Measurements from ENCODE around the gene PFN1.
"Not testable (repeated sequence)": the region's sequence is repeated elsewhere in the genome, so short reads cannot be mapped to it uniquely, and the experiment has no call there.

Gene PFN1

DNA sequence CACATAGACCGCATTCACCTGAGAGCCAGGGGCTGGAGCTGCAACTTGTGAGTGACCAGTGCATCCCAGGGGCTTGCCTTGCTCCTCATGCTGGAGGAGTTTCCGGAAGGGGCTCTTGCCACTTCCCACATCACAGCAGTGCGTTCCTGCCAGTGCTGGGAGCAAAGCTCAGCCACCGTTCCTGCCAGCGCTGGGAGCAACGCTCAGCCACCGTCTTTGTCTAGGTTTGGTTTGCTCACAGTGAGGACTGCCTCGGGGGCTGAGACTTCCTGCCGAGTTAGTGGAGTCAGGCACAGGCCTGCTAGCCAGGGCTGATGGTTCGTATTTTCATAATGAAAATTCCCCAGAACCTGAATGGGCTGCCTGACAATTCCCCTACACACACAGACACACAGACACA lies 40.0 kb downstream of the PFN1 start:
- Mint-ChIP-seq H3K27me3 (ENCODE audit: low read depth) (no peaks in the 10 kb centered on the region), H3K9me3 (no peaks in the 10 kb centered on the region), H3K36me3 (ENCODE audit: low read depth) (no peaks in the 10 kb centered on the region), H3K4me1 (ENCODE audit: low read depth) (peaks cover 4% of the 10 kb centered on the region), H3K4me3 (no peak overlapping the region), H3K27ac (no peak overlapping the region)
- DNase-seq (ENCODE audit: low spot score): no peak

DNA sequence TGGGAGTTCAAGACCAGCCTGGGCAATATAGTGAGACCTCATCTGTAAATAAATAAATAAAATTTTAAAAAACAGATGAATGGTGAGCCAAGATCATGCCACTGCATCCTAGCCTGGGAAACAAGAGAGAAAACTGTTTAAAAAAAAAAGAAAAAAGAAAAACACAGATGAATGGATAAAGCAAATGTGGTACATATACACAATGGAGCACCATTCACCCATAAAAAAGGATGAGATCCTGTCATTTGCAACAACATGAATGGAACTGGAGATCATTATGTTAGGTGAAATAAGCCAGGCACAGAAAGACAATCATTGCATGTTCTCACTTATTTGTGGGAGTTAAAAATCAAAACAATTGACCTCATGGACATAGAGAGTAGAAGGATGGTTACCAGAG lies 41.7 kb downstream of the PFN1 start:
- H3K27me3 Mint-ChIP-seq (ENCODE audit: low read depth); H3K9me3 Mint-ChIP-seq; H3K4me3 Mint-ChIP-seq; DNase-seq (ENCODE audit: low spot score); H3K27ac Mint-ChIP-seq; H3K36me3 Mint-ChIP-seq (ENCODE audit: low read depth): not testable (repeated sequence)
- H3K4me1 Mint-ChIP-seq (ENCODE audit: low read depth): peaks cover 15% of the 10 kb centered on the region

DNA sequence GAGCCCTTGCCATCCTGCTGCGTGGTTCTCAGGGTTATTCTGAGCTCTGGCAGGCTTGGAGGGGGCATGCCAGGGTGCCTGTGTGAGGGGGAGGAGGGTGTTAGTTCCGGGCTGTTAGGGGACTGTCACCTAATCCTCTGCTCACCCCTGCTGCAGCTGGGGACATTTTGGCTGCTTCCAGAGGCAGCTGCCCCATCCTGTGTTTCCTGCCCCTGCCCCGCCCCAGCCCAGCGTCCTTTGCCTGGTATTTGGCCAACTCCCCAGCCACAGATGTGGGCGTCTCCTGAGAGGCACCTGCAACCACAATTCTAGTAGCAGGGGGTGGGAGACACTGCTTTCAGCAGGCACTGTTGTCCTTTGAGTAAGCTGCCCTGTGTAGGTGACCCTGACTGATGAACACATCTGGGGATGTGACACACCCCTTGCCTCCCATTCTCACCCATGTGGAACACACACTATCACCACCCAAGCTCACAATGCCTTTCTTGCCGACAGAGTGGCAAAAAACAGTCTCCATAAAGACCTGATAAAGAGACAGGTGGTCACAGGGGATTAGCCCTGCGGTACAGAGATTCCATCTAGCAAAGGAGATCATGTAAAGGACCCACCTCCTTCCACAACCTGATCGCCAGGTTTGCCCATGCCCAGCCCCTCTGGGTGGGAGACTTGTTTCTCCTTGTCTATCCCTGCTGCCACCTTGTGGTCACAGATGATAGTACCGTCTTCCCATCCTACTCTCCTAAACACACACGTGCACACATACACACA lies 45.1 kb downstream of the PFN1 start, which contains the start of gene CHRNE:
TSS of gene CHRNE (minus strand) at position 48 of the 768 bp plus-strand sequence. CDS start at position 13, 35 bp downstream.
- H3K4me3 Mint-ChIP-seq: peak within 1 kb of the TSS; percentile 48
- peaks cover 24% of the 10 kb centered on the region for H3K4me1 Mint-ChIP-seq (ENCODE audit: low read depth)
- peak; percentile 63 for DNase-seq (ENCODE audit: low spot score)
- H3K27ac Mint-ChIP-seq: peak within 1 kb of the TSS; percentile 29
- no peaks in the 10 kb centered on the region for H3K9me3 Mint-ChIP-seq
- peaks cover 3% of the 10 kb centered on the region for H3K27me3 Mint-ChIP-seq (ENCODE audit: low read depth)
- H3K36me3 Mint-ChIP-seq (ENCODE audit: low read depth): no peaks in the 10 kb centered on the region

DNA sequence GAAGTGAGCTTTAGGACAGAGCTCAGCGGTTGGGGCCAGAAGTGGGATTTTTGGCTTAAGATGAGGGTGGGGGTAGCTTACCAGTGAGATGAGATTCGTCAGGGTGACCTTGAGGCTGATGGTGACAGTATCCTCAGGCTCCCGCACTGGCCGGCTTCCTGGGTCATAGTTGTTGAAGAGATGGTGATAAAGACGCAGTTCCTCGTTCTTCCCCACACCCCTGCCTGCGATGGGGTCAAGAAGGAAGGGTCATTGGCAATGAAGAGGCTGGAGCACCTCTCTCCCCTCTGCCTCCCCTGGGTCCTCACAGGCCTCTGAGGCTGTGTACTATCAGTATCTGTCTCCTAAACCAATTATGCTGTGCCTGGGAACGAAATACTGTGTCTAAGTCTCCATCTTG lies 45.8 kb downstream of the PFN1 start:
- no peaks in the 10 kb centered on the region for H3K36me3 Mint-ChIP-seq (ENCODE audit: low read depth)
- no peak for DNase-seq (ENCODE audit: low spot score)
- H3K9me3 Mint-ChIP-seq: no peaks in the 10 kb centered on the region
- H3K27me3 Mint-ChIP-seq (ENCODE audit: low read depth): peaks cover 3% of the 10 kb centered on the region
- no peak overlapping the region for H3K4me3 Mint-ChIP-seq
- peaks cover 24% of the 10 kb centered on the region for H3K4me1 Mint-ChIP-seq (ENCODE audit: low read depth)
- no peak overlapping the region for H3K27ac Mint-ChIP-seq

DNA sequence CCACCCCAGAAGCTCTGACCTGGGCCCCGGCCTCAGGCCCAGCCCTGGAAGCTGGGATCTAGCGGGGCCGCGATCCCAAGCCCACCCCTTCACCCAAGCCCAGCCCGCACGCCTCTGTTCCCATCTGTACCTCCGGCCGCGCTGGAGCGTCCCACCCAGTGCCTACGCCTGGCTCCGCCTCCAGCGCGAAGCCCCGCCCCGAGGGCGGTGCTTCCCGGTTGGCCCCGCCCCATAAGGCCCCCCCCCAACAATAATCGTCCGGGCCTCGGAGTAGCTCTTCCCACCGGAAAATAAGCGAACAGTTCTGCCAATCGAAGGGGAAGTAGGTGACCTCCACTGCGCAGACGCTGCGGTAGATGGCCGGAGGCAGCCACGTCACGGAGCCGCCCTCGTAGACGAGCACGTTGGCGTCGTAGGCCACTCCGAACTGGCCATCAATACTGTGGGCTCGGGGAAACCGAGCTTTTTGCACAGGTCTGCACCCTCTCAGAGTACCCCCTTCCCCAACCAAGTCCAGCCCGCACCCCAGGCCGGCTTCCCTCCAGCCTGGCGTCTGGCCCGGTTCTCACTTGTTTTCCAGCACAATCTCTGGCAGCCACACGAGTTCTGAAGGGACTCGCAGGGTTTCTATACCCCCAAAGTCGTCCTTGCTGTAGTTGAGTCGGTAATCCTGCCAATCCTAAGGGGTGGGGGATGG lies 46.5 kb downstream of the PFN1 start:
- no peak overlapping the region for H3K27ac Mint-ChIP-seq
- no peak for DNase-seq (ENCODE audit: low spot score)
- H3K4me1 Mint-ChIP-seq (ENCODE audit: low read depth): peaks cover 24% of the 10 kb centered on the region
- H3K36me3 Mint-ChIP-seq (ENCODE audit: low read depth): peaks cover 2% of the 10 kb centered on the region
- peaks cover 3% of the 10 kb centered on the region for H3K27me3 Mint-ChIP-seq (ENCODE audit: low read depth)
- H3K9me3 Mint-ChIP-seq: no peaks in the 10 kb centered on the region
- H3K4me3 Mint-ChIP-seq: no peak overlapping the region

DNA sequence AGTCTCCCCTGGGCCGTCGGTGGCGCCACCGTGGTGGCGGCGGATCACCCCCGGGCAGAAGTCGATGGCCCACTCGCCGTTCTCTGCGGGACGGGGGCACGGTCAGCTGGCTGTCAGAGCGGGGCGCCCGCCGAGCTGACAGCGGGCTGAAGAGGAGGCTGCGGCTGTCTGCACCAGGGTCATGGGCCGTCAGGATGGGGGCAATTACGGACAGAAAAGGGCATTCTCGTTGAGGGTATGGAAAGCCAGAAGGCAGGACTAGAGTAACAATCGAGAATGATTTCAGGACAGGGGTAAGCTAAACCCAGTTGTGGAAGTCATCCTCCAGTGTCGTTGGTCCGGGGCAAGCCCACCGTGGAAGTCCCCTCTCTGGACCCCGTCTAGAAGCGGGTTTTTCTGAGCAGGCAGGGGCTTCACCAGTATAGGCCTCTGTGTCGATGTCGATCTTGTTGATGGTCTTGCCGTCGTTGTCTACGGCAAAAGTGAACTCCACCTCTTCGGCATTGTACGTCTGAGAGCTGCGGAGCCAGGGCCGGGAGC lies 47.2 kb downstream of the PFN1 start:
- H3K9me3 Mint-ChIP-seq: no peaks in the 10 kb centered on the region
- H3K27ac Mint-ChIP-seq: peak overlapping the region; percentile 65
- H3K4me3 Mint-ChIP-seq: peak overlapping the region; percentile 66
- peaks cover 24% of the 10 kb centered on the region for H3K4me1 Mint-ChIP-seq (ENCODE audit: low read depth)
- H3K27me3 Mint-ChIP-seq (ENCODE audit: low read depth): peaks cover 3% of the 10 kb centered on the region
- DNase-seq (ENCODE audit: low spot score): no peak
- peaks cover 2% of the 10 kb centered on the region for H3K36me3 Mint-ChIP-seq (ENCODE audit: low read depth)

DNA sequence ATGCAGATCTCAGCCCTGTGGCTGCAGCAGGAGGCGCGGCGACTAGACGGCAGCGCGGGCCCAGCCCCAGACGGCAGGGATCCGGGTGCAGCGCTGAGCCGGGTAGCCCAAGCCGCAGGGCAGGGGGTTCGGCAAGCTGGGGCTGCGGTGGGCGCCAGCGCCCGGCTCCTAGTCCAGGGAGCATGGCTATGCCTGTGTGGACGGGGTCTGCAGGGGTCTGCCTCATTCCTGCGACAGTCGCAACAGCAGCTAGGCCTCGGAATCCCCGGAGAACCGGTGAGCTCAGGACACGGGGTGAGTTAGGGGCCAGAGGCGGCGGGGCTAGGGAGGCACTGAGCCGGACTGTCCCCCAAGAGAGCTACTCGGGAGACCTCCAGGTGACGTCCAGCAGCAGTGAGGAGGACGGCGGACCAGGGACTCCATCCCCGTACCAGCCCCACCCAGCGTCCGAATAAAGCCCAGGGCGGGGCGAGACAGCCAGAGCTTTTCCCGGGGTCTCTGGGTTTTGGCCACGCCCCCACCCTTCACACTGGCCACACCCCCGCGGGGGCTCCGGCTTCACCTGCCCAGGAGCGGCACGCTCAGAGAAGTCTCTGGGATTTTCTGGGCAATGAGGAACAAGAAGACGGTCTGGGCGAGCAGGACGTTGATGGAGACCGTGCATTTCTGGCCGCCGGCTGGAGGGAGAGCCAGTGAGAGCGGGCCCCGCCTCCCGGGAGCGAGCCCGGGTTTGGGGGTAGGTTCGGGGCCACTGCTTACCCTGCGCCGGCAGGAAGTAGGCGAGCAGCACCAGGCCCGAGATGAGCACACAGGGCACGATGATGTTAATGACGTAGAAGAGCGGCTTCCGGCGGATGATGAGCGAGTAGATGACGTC lies 47.9 kb downstream of the PFN1 start:
- Mint-ChIP-seq H3K27ac (peak overlapping the region; percentile 65), H3K9me3 (no peaks in the 10 kb centered on the region), H3K27me3 (ENCODE audit: low read depth) (peaks cover 3% of the 10 kb centered on the region), H3K4me1 (ENCODE audit: low read depth) (peaks cover 24% of the 10 kb centered on the region), H3K4me3 (peak overlapping the region; percentile 87), H3K36me3 (ENCODE audit: low read depth) (peaks cover 4% of the 10 kb centered on the region)
- peak; percentile 40 for DNase-seq (ENCODE audit: low spot score)

DNA sequence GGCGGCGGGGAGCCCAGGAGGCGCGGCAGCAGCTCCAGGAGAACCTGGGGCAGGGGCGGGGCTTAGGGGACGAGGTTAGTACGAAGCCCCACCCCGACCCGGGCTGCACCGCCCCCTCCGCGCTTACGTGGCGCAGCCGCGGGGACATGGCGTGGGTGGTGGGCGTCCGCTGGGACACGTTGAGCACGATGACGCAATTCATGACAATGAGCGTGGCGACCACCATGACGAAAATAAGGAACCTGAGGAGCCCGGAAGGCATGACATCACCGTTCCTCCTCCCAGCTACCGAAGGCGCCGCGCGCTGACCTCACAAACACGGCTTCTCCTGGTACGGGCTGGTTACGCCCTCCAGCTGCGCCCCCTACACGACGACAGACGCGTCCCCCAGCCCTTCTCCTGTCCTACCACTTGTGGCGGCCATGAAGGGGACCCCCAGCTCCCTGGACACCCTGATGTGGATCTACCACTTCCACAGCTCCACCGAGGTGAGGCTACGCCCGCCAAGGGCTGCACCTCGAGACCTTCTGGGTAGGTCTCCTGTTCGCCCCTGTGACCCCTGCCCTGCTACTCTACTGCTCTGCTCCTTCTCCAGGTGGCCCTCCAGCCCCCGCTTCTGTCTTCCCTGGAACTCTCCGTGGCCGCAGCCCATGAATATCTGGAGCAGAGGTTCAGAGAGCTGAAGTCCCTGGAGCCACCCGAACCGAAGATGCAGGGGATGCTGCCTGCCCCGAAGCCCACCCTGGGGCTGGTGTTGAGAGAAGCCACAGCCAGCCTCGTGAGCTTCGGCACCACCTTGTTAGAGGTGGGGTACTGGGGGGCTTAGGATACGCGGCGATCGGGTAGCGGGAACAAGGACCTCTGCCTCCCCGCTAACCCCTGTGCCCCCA lies 48.7 kb downstream of the PFN1 start, which contains the start of gene C17orf107:
TSS of gene C17orf107 (plus strand) at position 196 of the 890 bp plus-strand sequence. CDS start at position 423, 227 bp downstream.
- Mint-ChIP-seq H3K27ac (peak within 1 kb of the TSS; percentile 78), H3K36me3 (ENCODE audit: low read depth) (peaks cover 12% of the 10 kb centered on the region), H3K4me3 (peak within 1 kb of the TSS; percentile 87), H3K27me3 (ENCODE audit: low read depth) (peaks cover 3% of the 10 kb centered on the region), H3K4me1 (ENCODE audit: low read depth) (peaks cover 24% of the 10 kb centered on the region), H3K9me3 (no peaks in the 10 kb centered on the region)
- peak; percentile 93 for DNase-seq (ENCODE audit: low spot score)

DNA sequence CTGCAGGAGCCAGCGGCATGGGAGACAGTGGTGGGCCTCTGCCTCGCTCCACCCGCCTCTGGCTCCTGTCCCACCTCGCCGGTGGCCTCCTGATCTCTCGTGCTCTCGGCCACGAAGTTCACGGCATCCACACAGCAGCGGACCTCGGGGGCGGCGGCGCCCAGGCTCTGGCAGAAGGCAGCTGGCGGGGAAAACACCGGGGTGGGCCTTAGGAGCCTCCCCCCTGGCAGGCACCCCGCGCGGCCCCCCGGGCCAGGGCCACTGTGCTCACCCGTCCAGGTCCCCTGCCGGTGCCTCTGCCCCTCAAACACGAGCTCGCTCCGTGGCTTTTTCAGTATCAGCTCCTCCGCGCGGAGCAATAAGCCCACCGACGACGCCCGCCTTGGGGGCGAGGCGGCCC lies 49.4 kb downstream of the PFN1 start:
- peaks cover 14% of the 10 kb centered on the region for H3K36me3 Mint-ChIP-seq (ENCODE audit: low read depth)
- no peaks in the 10 kb centered on the region for H3K9me3 Mint-ChIP-seq
- H3K4me1 Mint-ChIP-seq (ENCODE audit: low read depth): peaks cover 24% of the 10 kb centered on the region
- peak overlapping the region; percentile 87 for H3K4me3 Mint-ChIP-seq
- DNase-seq (ENCODE audit: low spot score): no peak
- no peak overlapping the region for H3K27ac Mint-ChIP-seq
- H3K27me3 Mint-ChIP-seq (ENCODE audit: low read depth): peaks cover 3% of the 10 kb centered on the region

DNA sequence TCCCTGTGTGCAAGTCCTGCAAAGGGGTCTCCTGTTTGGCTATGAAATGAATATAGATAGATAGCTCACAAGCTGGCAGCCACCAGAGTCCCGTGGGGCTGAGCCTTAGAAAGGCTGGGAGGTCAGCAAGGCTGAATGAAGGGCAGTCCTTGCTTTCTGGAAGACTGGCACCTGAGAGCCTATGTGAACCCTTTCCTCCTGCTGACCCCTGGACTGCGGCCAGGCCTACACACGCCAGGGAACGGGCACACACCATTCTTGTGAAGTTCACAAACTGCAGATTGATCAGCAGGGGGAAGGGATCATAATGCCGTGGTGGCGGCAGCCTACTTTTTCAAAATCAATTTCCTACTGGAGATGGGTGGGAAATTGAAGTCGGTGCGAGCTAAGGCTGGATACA lies 50.0 kb downstream of the PFN1 start:
- H3K27ac Mint-ChIP-seq: peak overlapping the region; percentile 52

DNA sequence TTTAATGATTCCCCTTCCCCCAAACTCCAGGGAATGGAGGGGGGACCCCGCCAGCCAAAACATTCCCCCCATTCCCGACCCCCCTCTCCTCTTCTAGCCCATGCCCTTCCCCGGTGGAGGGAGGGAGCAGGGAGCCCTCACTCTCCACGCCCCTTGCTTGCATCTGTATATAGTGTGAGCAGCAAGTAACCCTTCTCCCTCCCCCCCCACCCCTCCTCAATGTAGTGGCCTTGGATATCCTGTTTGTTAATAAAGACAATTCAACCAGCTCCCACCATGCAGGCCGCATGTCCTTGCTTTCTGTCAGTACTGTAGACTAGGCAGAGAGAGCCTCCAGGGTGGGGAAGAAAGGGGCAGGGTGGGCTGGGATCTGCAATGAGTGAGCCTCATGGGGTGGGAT lies 50.5 kb downstream of the PFN1 start:
- peaks cover 14% of the 10 kb centered on the region for H3K36me3 Mint-ChIP-seq (ENCODE audit: low read depth)
- H3K4me3 Mint-ChIP-seq: no peak overlapping the region
- DNase-seq (ENCODE audit: low spot score): no peak
- no peak overlapping the region for H3K27ac Mint-ChIP-seq
- H3K4me1 Mint-ChIP-seq (ENCODE audit: low read depth): peaks cover 15% of the 10 kb centered on the region
- H3K9me3 Mint-ChIP-seq: no peaks in the 10 kb centered on the region
- peaks cover 3% of the 10 kb centered on the region for H3K27me3 Mint-ChIP-seq (ENCODE audit: low read depth)

More for the DNA sequence above, 50.0 kb downstream of the PFN1 start:
- Mint-ChIP-seq H3K36me3 (ENCODE audit: low read depth) (peaks cover 14% of the 10 kb centered on the region), H3K4me1 (ENCODE audit: low read depth) (peaks cover 21% of the 10 kb centered on the region), H3K9me3 (no peaks in the 10 kb centered on the region), H3K4me3 (peak overlapping the region; percentile 69), H3K27me3 (ENCODE audit: low read depth) (peaks cover 3% of the 10 kb centered on the region)
- DNase-seq (ENCODE audit: low spot score): no peak

DNA sequence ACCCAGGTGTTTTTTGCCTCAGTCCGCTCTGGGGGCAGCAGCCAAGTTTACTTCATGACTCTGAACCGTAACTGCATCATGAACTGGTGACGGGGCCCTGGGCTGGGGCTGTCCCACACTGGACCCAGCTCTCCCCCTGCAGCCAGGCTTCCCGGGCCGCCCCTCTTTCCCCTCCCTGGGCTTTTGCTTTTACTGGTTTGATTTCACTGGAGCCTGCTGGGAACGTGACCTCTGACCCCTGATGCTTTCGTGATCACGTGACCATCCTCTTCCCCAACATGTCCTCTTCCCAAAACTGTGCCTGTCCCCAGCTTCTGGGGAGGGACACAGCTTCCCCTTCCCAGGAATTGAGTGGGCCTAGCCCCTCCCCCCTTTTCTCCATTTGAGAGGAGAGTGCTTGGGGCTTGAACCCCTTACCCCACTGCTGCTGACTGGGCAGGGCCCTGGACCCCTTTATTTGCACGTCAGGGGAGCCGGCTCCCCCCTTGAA lies 51.1 kb downstream of the PFN1 start:
- no peak for DNase-seq (ENCODE audit: low spot score)
- Mint-ChIP-seq H3K27ac (no peak overlapping the region), H3K4me3 (no peak overlapping the region), H3K4me1 (ENCODE audit: low read depth) (peaks cover 10% of the 10 kb centered on the region), H3K36me3 (ENCODE audit: low read depth) (peaks cover 16% of the 10 kb centered on the region), H3K9me3 (no peaks in the 10 kb centered on the region), H3K27me3 (ENCODE audit: low read depth) (peaks cover 3% of the 10 kb centered on the region)
